Ovary (tissue), 3 donors: ENCODE results near the gene PDE4D.

Source experiments
- CTCF ChIP-seq, 3 donors: fragments of 450-650 bp in 2 of 3; fragments of 200-600 bp in 1 of 3; IDR thresholded peaks; one replicate each; pipeline versions ENCODE4 v1.5.1 to v1.8.0; 2016 to 2022; ENCODE audit warnings: antibody characterized with exemption in 3 of 3, mild to moderate bottlenecking in 1 of 3
- EP300 ChIP-seq: sonication (generic); formaldehyde crosslinking; IDR thresholded peaks from one replicate; pipeline ENCODE4 v1.6.1; 2017; ENCODE audit warnings: antibody characterized with exemption
- POLR2A ChIP-seq: fragments of 450-650 bp; IDR thresholded peaks from one replicate; pipeline ENCODE4 v1.6.1; 2017; ENCODE audit warnings: antibody characterized with exemption, mild to moderate bottlenecking, moderate library complexity
- donor health status: DM: no; HTN: no; CAD: no.

GRCh38 chr5:59151162-59151889, 742.2 kb downstream of the PDE4D start:
- no peak for TF ChIP-seq CTCF (IDR thresholded peaks at IDR 0.05)
- TF ChIP-seq POLR2A, result no peak
- TF ChIP-seq EP300, result no peak
